GM18868 (cell line): ENCODE data around the gene TSPAN17.

Experiments
- ATAC-seq: cut with Tn5 transposase; IDR thresholded peaks from one replicate; pipeline ENCODE4 v1.9.1; 2021; ENCODE audit warnings: mild to moderate bottlenecking, moderate library complexity; ENCODE audit not compliant: unreplicated experiment

The TSPAN17 gene

DNA sequence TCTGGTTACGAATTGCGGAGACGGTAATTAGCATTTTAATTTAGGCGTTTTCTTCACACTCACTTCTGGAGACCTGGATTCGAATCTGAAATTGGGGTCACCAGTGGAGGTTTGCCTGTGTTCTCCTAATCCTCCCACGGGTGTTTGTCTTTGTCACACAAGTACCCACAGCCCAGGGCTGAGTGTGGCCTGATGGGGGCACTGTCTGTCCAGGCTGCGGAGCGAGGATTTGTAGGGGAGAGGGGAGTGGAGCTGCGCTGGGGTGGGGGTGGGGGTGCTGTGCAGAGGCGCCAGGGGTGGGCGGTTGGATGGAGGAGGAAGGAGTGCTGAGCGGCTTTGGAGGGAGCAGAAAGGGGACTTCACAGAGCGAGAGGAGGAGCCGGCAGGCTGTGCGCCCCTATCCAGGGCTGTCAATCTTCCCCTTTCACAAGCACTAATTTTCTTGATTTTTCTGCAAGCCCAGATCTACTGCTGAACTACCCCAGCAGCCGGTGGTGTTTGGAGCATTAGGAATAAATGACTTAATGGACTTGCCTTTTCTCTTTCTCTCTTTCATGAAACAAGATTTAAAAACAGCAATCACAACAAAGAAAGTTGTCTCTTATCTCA is 53.1 kb downstream of the TSPAN17 start:
- ATAC-seq = no peak

DNA sequence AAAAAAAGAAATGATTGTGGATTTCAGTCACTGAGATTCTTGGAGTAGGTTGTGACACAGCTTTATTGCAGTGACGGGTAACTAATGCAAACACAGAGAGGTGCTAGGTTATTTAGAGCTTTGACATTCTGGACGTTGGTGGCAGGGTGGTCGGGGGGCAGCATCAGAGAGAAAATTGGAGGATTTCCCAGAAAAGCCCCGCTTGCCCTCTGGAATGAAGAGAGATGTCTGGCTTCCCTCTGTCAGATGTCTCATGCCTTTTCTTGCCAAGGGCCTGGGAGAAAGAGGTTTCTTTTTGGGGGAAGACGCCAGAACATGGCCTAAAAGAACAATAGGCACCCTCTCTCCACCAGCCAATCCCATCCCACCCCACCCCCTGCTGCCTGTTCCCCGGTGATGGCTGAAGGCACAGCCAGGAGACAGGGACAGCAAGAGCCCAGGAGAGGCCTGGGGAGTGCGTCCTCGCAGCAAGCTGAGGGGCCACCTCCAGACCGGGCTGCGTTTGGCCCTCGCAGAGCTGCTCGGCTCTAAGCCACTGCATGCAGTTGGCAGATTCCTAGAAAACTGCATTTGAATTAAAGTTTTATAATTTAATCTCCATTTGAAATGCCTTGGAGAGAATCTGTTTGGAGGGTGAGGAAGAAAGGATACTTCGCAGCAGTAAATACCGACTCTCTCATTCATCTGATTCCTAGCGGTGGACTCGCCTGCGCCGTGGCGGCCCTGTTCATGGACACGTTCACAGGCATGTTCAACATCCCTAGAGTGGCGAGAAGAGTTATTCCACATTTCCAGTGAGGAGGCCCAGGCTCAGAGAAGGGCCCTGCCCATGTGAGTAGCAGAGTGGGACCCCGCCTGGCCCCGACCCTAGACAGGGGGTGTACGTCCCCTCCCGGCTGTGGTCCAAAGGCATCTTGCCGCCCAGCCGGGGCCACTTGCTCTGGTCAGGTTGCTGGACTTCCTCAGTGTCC is 55.7 kb downstream of the TSPAN17 start:
- ATAC-seq = no peak

DNA sequence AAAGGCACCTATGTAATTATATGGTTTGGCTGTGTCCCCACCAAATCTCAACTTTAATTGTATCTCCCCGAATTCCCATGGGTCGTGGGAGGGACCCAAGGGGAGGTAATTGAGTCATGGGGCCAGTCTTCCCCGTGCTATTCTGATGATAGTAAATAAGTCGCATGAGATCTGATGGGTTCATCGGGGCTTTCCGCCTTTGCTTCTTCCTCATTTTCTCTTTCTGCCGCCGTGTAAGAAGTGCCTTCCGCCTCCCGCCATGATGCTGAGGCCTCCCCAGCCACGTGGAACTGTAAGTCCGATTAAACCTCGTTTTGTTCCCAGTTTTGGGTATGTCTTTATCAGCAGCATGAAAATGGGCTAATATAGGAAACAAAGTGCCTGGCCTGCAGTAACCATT is 56.6 kb downstream of the TSPAN17 start:
- no peak for ATAC-seq

DNA sequence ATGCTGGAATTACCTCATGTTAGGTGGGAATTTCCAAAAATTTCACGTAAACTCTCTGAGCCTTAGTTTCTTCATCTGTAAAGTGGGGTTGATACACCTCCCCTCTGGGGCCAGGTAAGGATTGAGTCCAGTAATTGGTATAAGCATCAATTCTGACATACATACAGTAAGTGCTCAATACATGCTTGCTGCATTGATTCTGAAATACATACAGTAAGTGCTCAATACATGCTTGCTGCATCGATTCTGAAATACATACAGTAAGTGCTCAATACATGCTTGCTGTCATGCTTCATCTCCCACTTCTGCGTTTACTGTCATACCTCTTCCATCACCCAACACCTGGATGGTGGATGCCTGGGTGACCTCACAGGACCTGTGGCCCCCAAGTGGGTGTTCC is 57.1 kb downstream of the TSPAN17 start:
- no peak for ATAC-seq

DNA sequence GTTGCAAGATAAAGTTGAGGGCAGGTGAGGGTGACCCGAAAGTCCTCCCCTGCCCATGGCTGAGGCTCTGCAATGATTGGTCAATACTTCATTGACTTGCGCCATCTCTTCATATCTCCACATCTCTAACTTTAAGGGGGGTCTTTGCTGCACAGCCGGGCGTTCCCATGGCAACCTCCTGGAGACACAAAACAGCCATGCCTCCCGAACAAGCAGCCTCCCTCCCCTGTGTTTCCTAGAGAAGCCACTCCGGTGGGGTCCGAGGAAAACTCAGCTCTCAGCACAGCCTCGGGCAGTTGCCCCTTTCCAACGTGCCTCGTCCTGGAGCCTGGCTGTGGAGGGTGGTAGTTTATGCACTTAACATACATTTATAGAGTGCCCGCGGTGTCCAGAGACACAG is 57.5 kb downstream of the TSPAN17 start:
- ATAC-seq = no peak
